HEK293T (cell line): ENCODE measurements around the gene CBFA2T2.
"Not testable (repeated sequence)": the region's sequence is repeated elsewhere in the genome, so short reads cannot be mapped to it uniquely, and the experiment has no call there.

Experiments used
- ELF4 ChIP-seq: fragments of 450-650 bp; IDR thresholded peaks from 2 replicates; pipeline ENCODE4 v1.6.1; 2017; ENCODE audit warnings: antibody characterized with exemption
- FOXA1 ChIP-seq: fragments of 450-650 bp; IDR thresholded peaks from 2 replicates; pipeline ENCODE4 v1.6.1; 2016; ENCODE audit warnings: mild to moderate bottlenecking
- FOXM1 ChIP-seq: fragments of 450-650 bp; IDR thresholded peaks from 2 replicates; pipeline ENCODE4 v1.6.1; 2017; ENCODE audit warnings: mild to moderate bottlenecking, borderline replicate concordance
- HDGF ChIP-seq: fragments of 450-650 bp; IDR thresholded peaks from 2 replicates; pipeline ENCODE4 v1.6.1; 2017; ENCODE audit warnings: antibody characterized with exemption, borderline replicate concordance
- LEF1 ChIP-seq: fragments of 450-650 bp; IDR thresholded peaks from 2 replicates; pipeline ENCODE4 v1.6.1; 2017; ENCODE audit warnings: mild to moderate bottlenecking, borderline replicate concordance
- NFRKB ChIP-seq: fragments of 450-650 bp; IDR thresholded peaks from 2 replicates; pipeline ENCODE4 v1.6.1; 2016; ENCODE audit warnings: mild to moderate bottlenecking, moderate library complexity
- SP1 ChIP-seq: fragments of 450-650 bp; IDR thresholded peaks from 2 replicates; pipeline ENCODE4 v1.6.1; 2017
- SUZ12 ChIP-seq: fragments of 450-650 bp; IDR thresholded peaks from 2 replicates; pipeline ENCODE4 v1.6.1; 2016; ENCODE audit warnings: mild to moderate bottlenecking
- TF ChIP-seq, protein P1 (sequence below): fragments of 450-650 bp; IDR thresholded peaks from 2 replicates; pipeline ENCODE4 v1.6.1; 2016

DNA sequence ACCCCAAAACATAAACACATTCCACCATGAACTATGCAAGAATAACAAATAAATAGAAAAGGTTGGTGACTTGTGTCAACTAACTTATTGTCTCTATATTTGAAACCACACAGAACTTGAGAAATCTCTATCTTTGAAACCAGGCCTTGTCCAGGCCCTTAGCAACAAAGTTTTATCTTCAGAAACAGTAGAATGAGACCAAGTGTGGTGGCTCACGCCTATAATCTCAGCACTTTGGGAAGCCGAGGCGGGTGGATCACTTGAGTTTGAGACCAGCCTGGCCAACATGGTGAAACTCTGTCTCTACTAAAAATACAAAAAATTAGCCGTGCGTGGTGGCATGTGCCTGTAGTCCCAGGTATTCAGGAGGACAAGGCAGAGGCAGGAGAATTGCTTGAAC is 6.7 kb upstream of the CBFA2T2 start:
- not testable (repeated sequence) for TF ChIP-seq ELF4, SUZ12, HDGF, SP1, FOXM1, NFRKB, LEF1, FOXA1
- TF ChIP-seq, protein P1, sequence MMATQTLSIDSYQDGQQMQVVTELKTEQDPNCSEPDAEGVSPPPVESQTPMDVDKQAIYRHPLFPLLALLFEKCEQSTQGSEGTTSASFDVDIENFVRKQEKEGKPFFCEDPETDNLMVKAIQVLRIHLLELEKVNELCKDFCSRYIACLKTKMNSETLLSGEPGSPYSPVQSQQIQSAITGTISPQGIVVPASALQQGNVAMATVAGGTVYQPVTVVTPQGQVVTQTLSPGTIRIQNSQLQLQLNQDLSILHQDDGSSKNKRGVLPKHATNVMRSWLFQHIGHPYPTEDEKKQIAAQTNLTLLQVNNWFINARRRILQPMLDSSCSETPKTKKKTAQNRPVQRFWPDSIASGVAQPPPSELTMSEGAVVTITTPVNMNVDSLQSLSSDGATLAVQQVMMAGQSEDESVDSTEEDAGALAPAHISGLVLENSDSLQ, result not testable (repeated sequence)
